Measurements from ENCODE around the gene ROMO1.
"Not testable (repeated sequence)": the region's sequence is repeated elsewhere in the genome, so short reads cannot be mapped to it uniquely, and the experiment has no call there.

The ROMO1 gene

GRCh38 chr20:35731862-35732643, 32.8 kb downstream of the ROMO1 start:
- no peak for DNase-seq

GRCh38 chr20:35732644-35732982, 33.4 kb downstream of the ROMO1 start:
- no peak for DNase-seq

- no peak for DNase-seq
These were observed 35.2 kb downstream of the ROMO1 start for GRCh38 chr20:35734374-35734773.

- DNase-seq: no peak
These were observed 35.8 kb downstream of the ROMO1 start for GRCh38 chr20:35734777-35735649.

GRCh38 chr20:35735826-35736470, 36.7 kb downstream of the ROMO1 start:
- DNase-seq: no peak

- DNase-seq: no peak
These were observed 38.7 kb downstream of the ROMO1 start for GRCh38 chr20:35737865-35738333.

GRCh38 chr20:35738410-35739179, 39.4 kb downstream of the ROMO1 start:
- no peak for DNase-seq

- DNase-seq: peak; percentile 68
These were observed 40.3 kb downstream of the ROMO1 start for GRCh38 chr20:35739294-35740163.

- DNase-seq: peak; percentile 100
These were observed 42.9 kb downstream of the ROMO1 start, which contains the start of gene RBM39 for GRCh38 chr20:35741892-35742740. RBM39 (minus strand) TSS chr20:35742260; CDS start chr20:35740874, 1,386 bp downstream.

GRCh38 chr20:35742741-35743523, 43.7 kb downstream of the ROMO1 start:
- peak; percentile 69 for DNase-seq

GRCh38 chr20:35743693-35744491, 44.7 kb downstream of the ROMO1 start:
- DNase-seq: peak; percentile 58

GRCh38 chr20:35744492-35744841, 45.3 kb downstream of the ROMO1 start:
- not testable (repeated sequence) for DNase-seq
